NT2/D1 (cell line): ENCODE results near the gene MUC5B.
"Not testable (repeated sequence)": the region's sequence is repeated elsewhere in the genome, so short reads cannot be mapped to it uniquely, and the experiment has no call there.

ENCODE experiments used
- DNase-seq: peaks from one replicate; pipeline ENCODE4 v3.0.0-alpha.2; 2011; ENCODE audit warnings: low read depth, low spot score
- H3K27me3 ChIP-seq: 2 replicates; pipeline ENCODE4 v1.6.0; 2011; ENCODE audit warnings: mild to moderate bottlenecking; ENCODE audit not compliant: insufficient read length, insufficient read depth
- H3K36me3 ChIP-seq: 2 replicates; pipeline ENCODE4 v1.6.1; 2011; ENCODE audit warnings: mild to moderate bottlenecking, low read length, mixed read lengths; ENCODE audit not compliant: insufficient read depth, insufficient read length
- H3K4me1 ChIP-seq: 2 replicates; pipeline ENCODE4 v1.5.1; 2011; ENCODE audit not compliant: insufficient read depth, insufficient read length
- H3K4me3 ChIP-seq: 2 replicates; pipeline ENCODE4 v1.5.1; 2011; ENCODE audit warnings: low read depth; ENCODE audit not compliant: insufficient read length
- H3K9ac ChIP-seq: 2 replicates; pipeline ENCODE4 v1.6.0; 2011; ENCODE audit warnings: low read depth; ENCODE audit not compliant: insufficient read length
- H3K9me3 ChIP-seq: 2 replicates; pipeline ENCODE4 v1.5.1; 2011; ENCODE audit warnings: mild to moderate bottlenecking, low read length; ENCODE audit not compliant: insufficient read depth
- SUZ12 ChIP-seq: IDR thresholded peaks from 2 replicates; pipeline ENCODE4 v1.6.1; 2011; ENCODE audit not compliant: insufficient read length, insufficient read depth; ENCODE audit errors: extremely low read depth
- YY1 ChIP-seq: IDR thresholded peaks from 2 replicates; pipeline ENCODE4 v1.6.1; 2011; ENCODE audit not compliant: insufficient read length, insufficient read depth
- ZNF274 ChIP-seq: IDR thresholded peaks from 2 replicates; pipeline ENCODE4 v1.6.1; 2011; ENCODE audit warnings: mild to moderate bottlenecking, low read depth, low read length

MUC5B gene

DNA sequence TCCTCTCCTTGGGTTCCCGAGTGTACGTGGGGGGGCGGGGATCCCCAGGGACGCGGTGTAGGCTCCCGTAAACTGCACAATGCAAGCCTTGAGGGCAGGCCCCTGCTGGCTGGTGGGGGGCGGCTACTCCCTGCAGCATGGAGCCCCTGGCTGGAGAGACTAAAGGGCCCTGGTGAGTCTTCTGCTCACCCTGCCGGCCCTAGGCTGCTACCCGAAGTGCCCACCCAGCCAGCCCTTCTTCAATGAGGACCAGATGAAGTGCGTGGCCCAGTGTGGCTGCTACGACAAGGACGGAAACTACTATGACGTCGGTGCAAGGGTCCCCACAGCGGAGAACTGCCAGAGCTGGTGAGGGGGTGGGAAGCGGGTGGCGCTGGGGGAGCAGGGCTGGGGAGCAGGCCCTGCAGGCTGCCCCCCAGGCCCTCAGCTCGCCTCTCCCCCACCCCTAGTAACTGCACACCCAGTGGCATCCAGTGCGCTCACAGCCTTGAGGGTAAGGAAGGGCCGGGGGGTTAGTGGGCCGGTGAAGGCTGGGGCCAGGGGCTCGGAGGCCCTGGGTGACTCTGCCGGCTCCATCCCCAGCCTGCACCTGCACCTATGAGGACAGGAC lies 16.8 kb downstream of the MUC5B start:
- Histone ChIP-seq H3K36me3 (no peaks in the 10 kb centered on the region), H3K9ac (no peak overlapping the region), H3K4me3 (no peak overlapping the region), H3K4me1 (peaks cover 11% of the 10 kb centered on the region), H3K9me3 (no peaks in the 10 kb centered on the region), H3K27me3 (peaks cover 2% of the 10 kb centered on the region)
- TF ChIP-seq YY1 (no peak), SUZ12 (no peak), ZNF274 (no peak)
- DNase-seq: no peak

DNA sequence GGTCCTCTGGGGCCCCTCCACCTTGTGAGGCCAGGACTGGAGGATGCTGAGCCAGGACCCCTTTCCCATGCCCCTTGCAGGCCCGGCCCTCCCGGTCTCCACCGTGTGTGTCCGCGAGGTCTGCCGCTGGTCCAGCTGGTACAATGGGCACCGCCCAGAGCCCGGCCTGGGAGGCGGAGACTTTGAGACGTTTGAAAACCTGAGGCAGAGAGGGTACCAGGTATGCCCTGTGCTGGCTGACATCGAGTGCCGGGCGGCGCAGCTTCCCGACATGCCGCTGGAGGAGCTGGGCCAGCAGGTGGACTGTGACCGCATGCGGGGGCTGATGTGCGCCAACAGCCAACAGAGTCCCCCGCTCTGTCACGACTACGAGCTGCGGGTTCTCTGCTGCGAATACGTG lies 17.9 kb downstream of the MUC5B start:
- Histone ChIP-seq H3K9me3 (no peaks in the 10 kb centered on the region), H3K4me1 (peaks cover 3% of the 10 kb centered on the region), H3K4me3 (no peak overlapping the region), H3K27me3 (peaks cover 2% of the 10 kb centered on the region), H3K9ac (no peak overlapping the region), H3K36me3 (no peaks in the 10 kb centered on the region)
- TF ChIP-seq SUZ12 (no peak), YY1 (no peak), ZNF274 (no peak)
- no peak for DNase-seq

- no peak overlapping the region for H3K4me3 ChIP-seq
- H3K9me3 ChIP-seq: no peaks in the 10 kb centered on the region
- TF ChIP-seq YY1 (no peak), ZNF274 (no peak), SUZ12 (no peak)
- H3K27me3 ChIP-seq: peaks cover 2% of the 10 kb centered on the region
- H3K36me3 ChIP-seq: no peaks in the 10 kb centered on the region
- no peak for DNase-seq
- peaks cover 3% of the 10 kb centered on the region for H3K4me1 ChIP-seq
- H3K9ac ChIP-seq: no peak overlapping the region
Observed at GRCh38 chr11:1241706-1242105, 18.8 kb downstream of the MUC5B start.

DNA sequence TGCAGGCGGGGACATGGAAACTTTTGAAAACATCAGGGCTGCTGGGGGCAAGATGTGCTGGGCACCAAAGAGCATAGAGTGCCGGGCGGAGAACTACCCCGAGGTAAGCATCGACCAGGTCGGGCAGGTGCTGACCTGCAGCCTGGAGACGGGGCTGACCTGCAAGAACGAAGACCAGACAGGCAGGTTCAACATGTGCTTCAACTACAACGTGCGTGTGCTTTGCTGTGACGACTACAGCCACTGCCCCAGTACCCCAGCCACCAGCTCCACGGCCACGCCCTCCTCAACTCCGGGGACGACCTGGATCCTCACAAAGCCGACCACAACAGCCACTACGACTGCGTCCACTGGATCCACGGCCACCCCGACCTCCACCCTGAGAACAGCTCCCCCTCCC lies 19.4 kb downstream of the MUC5B start:
- Histone ChIP-seq H3K9me3 (no peaks in the 10 kb centered on the region), H3K9ac (no peak overlapping the region), H3K36me3 (no peaks in the 10 kb centered on the region), H3K4me1 (peaks cover 3% of the 10 kb centered on the region), H3K4me3 (no peak overlapping the region), H3K27me3 (peaks cover 2% of the 10 kb centered on the region)
- no peak for TF ChIP-seq YY1
- no peak for TF ChIP-seq ZNF274
- TF ChIP-seq SUZ12: no peak
- no peak for DNase-seq

- not testable (repeated sequence) for DNase-seq, H3K36me3 ChIP-seq, H3K27me3 ChIP-seq, H3K4me3 ChIP-seq, H3K9me3 ChIP-seq, H3K9ac ChIP-seq, H3K4me1 ChIP-seq
Observed at GRCh38 chr11:1242751-1243150, 19.9 kb downstream of the MUC5B start.

- not testable (repeated sequence) for H3K4me3 ChIP-seq, H3K9ac ChIP-seq, H3K36me3 ChIP-seq, DNase-seq, H3K4me1 ChIP-seq, H3K9me3 ChIP-seq, H3K27me3 ChIP-seq
Observed at GRCh38 chr11:1243521-1243920, 20.7 kb downstream of the MUC5B start.

GRCh38 chr11:1244557-1244956 lies 21.7 kb downstream of the MUC5B start:
- not testable (repeated sequence) for H3K36me3 ChIP-seq, H3K27me3 ChIP-seq, H3K9ac ChIP-seq, H3K4me3 ChIP-seq, H3K4me1 ChIP-seq, DNase-seq, H3K9me3 ChIP-seq

- not testable (repeated sequence) for H3K9me3 ChIP-seq, H3K4me1 ChIP-seq, H3K36me3 ChIP-seq, H3K27me3 ChIP-seq, H3K4me3 ChIP-seq, DNase-seq, H3K9ac ChIP-seq
Observed at GRCh38 chr11:1245717-1246116, 22.9 kb downstream of the MUC5B start.

- H3K4me3 ChIP-seq, H3K4me1 ChIP-seq, H3K27me3 ChIP-seq, H3K36me3 ChIP-seq, DNase-seq, H3K9ac ChIP-seq, H3K9me3 ChIP-seq: not testable (repeated sequence)
Observed at GRCh38 chr11:1246301-1246700, 23.4 kb downstream of the MUC5B start.

DNA sequence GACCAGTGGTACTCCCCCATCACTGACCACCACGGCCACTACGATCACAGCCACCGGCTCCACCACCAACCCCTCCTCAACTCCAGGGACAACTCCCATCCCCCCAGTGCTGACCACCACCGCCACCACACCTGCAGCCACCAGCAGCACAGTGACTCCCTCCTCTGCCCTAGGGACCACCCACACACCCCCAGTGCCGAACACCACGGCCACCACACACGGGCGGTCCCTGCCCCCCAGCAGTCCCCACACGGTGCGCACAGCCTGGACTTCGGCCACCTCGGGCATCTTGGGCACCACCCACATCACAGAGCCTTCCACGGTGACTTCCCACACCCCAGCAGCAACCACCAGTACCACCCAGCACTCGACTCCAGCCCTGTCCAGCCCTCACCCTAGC lies 24.2 kb downstream of the MUC5B start:
- H3K27me3 ChIP-seq: peaks cover 11% of the 10 kb centered on the region
- H3K9me3 ChIP-seq, DNase-seq, H3K9ac ChIP-seq, H3K36me3 ChIP-seq, H3K4me1 ChIP-seq, H3K4me3 ChIP-seq: not testable (repeated sequence)

- not testable (repeated sequence) for H3K9ac ChIP-seq, H3K4me3 ChIP-seq, H3K36me3 ChIP-seq, H3K4me1 ChIP-seq, DNase-seq, H3K9me3 ChIP-seq
- H3K27me3 ChIP-seq: peaks cover 15% of the 10 kb centered on the region
Observed at GRCh38 chr11:1248951-1249350, 26.1 kb downstream of the MUC5B start.
